OCI-LY3 (cell line): ENCODE data around the gene CORO2B.

Experiments used
- H2AFZ ChIP-seq: fragments of 200-600, 300-600 bp; shearing (Covaris generic); 2 replicates; pipeline ENCODE4 v1.6.0; 2014; ENCODE audit warnings: antibody characterized with exemption, low read depth, low read length
- H3K27ac ChIP-seq: fragments of 200-600, 300-600 bp; sonication (generic); 2 replicates; pipeline ENCODE4 v1.5.1; 2014; ENCODE audit warnings: mild to moderate bottlenecking, low read length, moderate library complexity, mixed read lengths
- H3K27me3 ChIP-seq: fragments of 200-600, 300-600 bp; sonication (generic); 2 replicates; pipeline ENCODE4 v1.6.1; 2014; ENCODE audit warnings: low read depth, low read length, mixed read lengths
- H3K36me3 ChIP-seq: fragments of 200-600, 300-600 bp; sonication (generic); replicated peaks from 2 replicates; pipeline ENCODE3; 2014; ENCODE audit warnings: low read depth, low read length, mixed read lengths
- H3K4me1 ChIP-seq: fragments of 300-600, 200-600 bp; sonication (generic); 2 replicates; pipeline ENCODE4 v1.6.1; 2014; ENCODE audit warnings: low read length, mixed read lengths
- H3K4me2 ChIP-seq: fragments of 200-600, 300-600 bp; sonication (generic); 2 replicates; pipeline ENCODE4 v1.6.1; 2014; ENCODE audit warnings: low read length, mixed read lengths
- H3K4me3 ChIP-seq: fragments of 300-600, 200-600 bp; sonication (generic); 2 replicates; pipeline ENCODE4 v1.5.1; 2014; ENCODE audit warnings: antibody characterized with exemption, mild to moderate bottlenecking, low read length, moderate library complexity
- H3K79me2 ChIP-seq: fragments of 300-600, 200-600 bp; shearing (Covaris generic); 2 replicates; pipeline ENCODE4 v1.6.1; 2014; ENCODE audit warnings: mild to moderate bottlenecking, low read length, mixed read lengths
- H3K9ac ChIP-seq: fragments of 300-600, 200-600 bp; shearing (Covaris generic); 2 replicates; pipeline ENCODE4 v1.6.0; 2014; ENCODE audit warnings: mild to moderate bottlenecking, low read length, moderate library complexity
- H3K9me3 ChIP-seq: fragments of 200-600, 300-600 bp; shearing (Covaris generic); 2 replicates; pipeline ENCODE4 v1.6.1; 2014; ENCODE audit warnings: low read length, mixed read lengths; ENCODE audit not compliant: insufficient read depth
- H4K20me1 ChIP-seq: fragments of 200-600, 300-600 bp; sonication (generic); 2 replicates; pipeline ENCODE4 v1.6.1; 2016; ENCODE audit warnings: low read length, mixed read lengths; ENCODE audit not compliant: insufficient read depth
- CTCF ChIP-seq: fragments of 200-600, 300-600 bp; sonication (generic); IDR thresholded peaks from 2 replicates; pipeline ENCODE4 v1.5.1; 2014; ENCODE audit warnings: antibody characterized with exemption, low read length, low read depth
- EZH2phosphoT487 ChIP-seq: fragments of 200-600 bp; shearing (Covaris generic); IDR thresholded peaks from 2 replicates; pipeline ENCODE4 v1.6.1; 2018; ENCODE audit warnings: antibody characterized with exemption, mixed run types, low read depth

Gene CORO2B

GRCh38 chr15:68667800-68668625 lies 89.2 kb downstream of the CORO2B start:
- Histone ChIP-seq H3K27me3 (peaks cover 15% of the 10 kb centered on the region; the same call in 1 of the 2 replicates), H2AFZ (no peak overlapping the region), H3K9ac (no peak overlapping the region), H3K36me3 (no peaks in the 10 kb centered on the region), H3K4me1 (peaks cover 9% of the 10 kb centered on the region; the same call in 1 of the 2 replicates), H3K4me2 (no peak overlapping the region), H4K20me1 (no peaks in the 10 kb centered on the region), H3K9me3 (no peaks in the 10 kb centered on the region), H3K79me2 (no peaks in the 10 kb centered on the region), H3K4me3 (no peak overlapping the region), H3K27ac (no peak overlapping the region)
- no peak for TF ChIP-seq EZH2phosphoT487
- TF ChIP-seq CTCF, result no peak

- Histone ChIP-seq H3K4me1 (peaks cover 12% of the 10 kb centered on the region; the same call in 1 of the 2 replicates), H3K36me3 (no peaks in the 10 kb centered on the region)
- TF ChIP-seq CTCF (no peak), EZH2phosphoT487 (no peak)
Measured at GRCh38 chr15:68668926-68669600, 90.3 kb downstream of the CORO2B start.

GRCh38 chr15:68672251-68672650 lies 93.5 kb downstream of the CORO2B start:
- Histone ChIP-seq H3K9me3 (no peaks in the 10 kb centered on the region), H3K4me2 (no peak overlapping the region), H4K20me1 (no peaks in the 10 kb centered on the region)

More at GRCh38 chr15:68668926-68669600, 90.3 kb downstream of the CORO2B start:
- no peak overlapping the region for H3K4me2 ChIP-seq
- H3K27me3 ChIP-seq, result peaks cover 11% of the 10 kb centered on the region; the same call in 1 of the 2 replicates
- no peak overlapping the region for H3K9ac ChIP-seq
- no peak overlapping the region for H3K27ac ChIP-seq
- H4K20me1 ChIP-seq, result no peaks in the 10 kb centered on the region
- no peak overlapping the region for H3K4me3 ChIP-seq
- no peaks in the 10 kb centered on the region for H3K9me3 ChIP-seq
- H3K79me2 ChIP-seq, result no peaks in the 10 kb centered on the region
- H2AFZ ChIP-seq, result no peak overlapping the region

More at GRCh38 chr15:68672251-68672650, 93.5 kb downstream of the CORO2B start:
- no peaks in the 10 kb centered on the region for H3K36me3 ChIP-seq
- no peak for TF ChIP-seq CTCF
- TF ChIP-seq EZH2phosphoT487, result no peak
- no peaks in the 10 kb centered on the region for H3K79me2 ChIP-seq
- H3K4me3 ChIP-seq, result no peak overlapping the region
- H3K4me1 ChIP-seq, result peaks cover 17% of the 10 kb centered on the region
- peaks cover 11% of the 10 kb centered on the region; the same call in 1 of the 2 replicates for H3K27me3 ChIP-seq
- no peak overlapping the region for H2AFZ ChIP-seq
- no peak overlapping the region for H3K27ac ChIP-seq
- no peak overlapping the region for H3K9ac ChIP-seq
